GM12878 (cell line): ENCODE results near the gene FGD4. TPM values are rescaled to one million over a fixed set of nuclear protein-coding genes. Genes with fewer than 3 reads are reported as not detected.

Experiments
- ATAC-seq: fragments of 200-7000 bp; cut with Tn5 transposase; 3 replicates; pipeline ENCODE4 v1.9.1; 2020; ENCODE audit warnings: mild to moderate bottlenecking, moderate library complexity
- BruUV-seq: library from RNA; stranded (reverse); fragments of 400-500 nt; replicated peaks from 2 replicates; lab custom pipeline; 2021; lab: Mats Ljungman, UMichigan
- CTCF ChIA-PET: fragments of 300-600 bp; sonication (Branson Sonifier 250); formaldehyde crosslinking; extraction: SDS; loops from one replicate; lab custom pipeline; 2021; ENCODE audit warnings: inconsistent platforms; lab: Yijun Ruan, JAX
- POLR2A ChIA-PET: fragments of 350-600 bp; formaldehyde crosslinking; extraction: SDS; loops from one replicate; lab custom pipeline; 2021; ENCODE audit warnings: inconsistent platforms; lab: Charles Lee
- RAD21 ChIA-PET: fragments of 300-600 bp; sonication (Branson Sonifier 250); formaldehyde crosslinking; loops from one replicate; lab custom pipeline; 2023; ENCODE audit warnings: antibody characterized with exemption; ENCODE audit not compliant: unreplicated experiment; lab: Charles Lee
- SMC1A ChIA-PET: fragments of 300-600 bp; sonication (Branson Sonifier 250); formaldehyde crosslinking; loops from one replicate; lab custom pipeline; 2023; ENCODE audit not compliant: unreplicated experiment, uncharacterized antibody; lab: Charles Lee
- DNase-seq: peaks from one replicate; pipeline ENCODE4 v3.0.0-alpha.2; 2011; ENCODE audit warnings: low read depth, low spot score
- FAIRE-seq: peaks from 3 replicates; lab custom pipeline; 2011; peaks lifted over from hg19 to GRCh38; lab: Jason Lieb, UNC
- H2AFZ ChIP-seq: 2 replicates; pipeline ENCODE4 v1.6.0; 2011; ENCODE audit warnings: low read depth, low read length, control low read depth; ENCODE audit not compliant: control insufficient read depth
- H3K27ac ChIP-seq: 2 replicates; pipeline ENCODE4 v1.5.1; 2011; ENCODE audit warnings: control low read depth; ENCODE audit not compliant: control insufficient read depth, insufficient read depth
- H3K27me3 ChIP-seq, 2 experiments: replicated peaks in 1 of 2; 2 replicates each; pipeline versions ENCODE4 v1.6.0 to v1.6.1; 2011; ENCODE audit warnings: low read length in 1 of 2; ENCODE audit not compliant: control insufficient read depth in 2 of 2, insufficient read depth in 2 of 2
- H3K36me3 ChIP-seq, 2 experiments: 2 replicates each; pipeline ENCODE4 v1.5.1; 2011; ENCODE audit warnings: low read length in 1 of 2; ENCODE audit not compliant: control insufficient read depth in 2 of 2, insufficient read depth in 2 of 2
- H3K4me1 ChIP-seq: 2 replicates; pipeline ENCODE4 v1.6.1; 2011; ENCODE audit warnings: mild to moderate bottlenecking, low read length, moderate library complexity, mixed read lengths; ENCODE audit not compliant: control insufficient read depth, insufficient read depth
- H3K4me2 ChIP-seq: 2 replicates; pipeline ENCODE4 v1.6.0; 2011; ENCODE audit warnings: control low read depth; ENCODE audit not compliant: control insufficient read depth, insufficient read depth
- H3K4me3 ChIP-seq: fragments of 200-600 bp; sonication (generic); 2 replicates; pipeline ENCODE4 v1.5.1; 2016
- H3K79me2 ChIP-seq: 2 replicates; pipeline ENCODE4 v1.6.0; 2011; ENCODE audit warnings: low read length; ENCODE audit not compliant: control insufficient read depth, insufficient read depth
- H3K9ac ChIP-seq: 2 replicates; pipeline ENCODE4 v1.8.0; 2011; ENCODE audit warnings: low read length, control low read depth, mixed read lengths; ENCODE audit not compliant: control insufficient read depth, insufficient read depth
- H3K9me3 ChIP-seq: replicated peaks from 3 replicates; pipeline ENCODE4 v1.5.1; 2011; ENCODE audit warnings: mild to moderate bottlenecking, low read length; ENCODE audit not compliant: control insufficient read depth, insufficient read depth
- H4K20me1 ChIP-seq: 2 replicates; pipeline ENCODE4 v1.6.0; 2011; ENCODE audit not compliant: control insufficient read depth, insufficient read depth
- BCL3 ChIP-seq: IDR thresholded peaks from 2 replicates; pipeline ENCODE4 v1.6.1; 2011; ENCODE audit warnings: borderline replicate concordance, low read depth, mild to moderate bottlenecking, moderate library complexity, low read length; ENCODE audit not compliant: insufficient read depth, poor library complexity, severe bottlenecking
- FOXM1 ChIP-seq: IDR thresholded peaks from 2 replicates; pipeline ENCODE4 v1.6.1; 2012; ENCODE audit warnings: low read depth, mild to moderate bottlenecking, inconsistent platforms, low read length, moderate library complexity
- GABPA ChIP-seq: IDR thresholded peaks from 2 replicates; pipeline ENCODE4 v1.6.1; 2014; ENCODE audit warnings: antibody characterized with exemption, low read depth, mild to moderate bottlenecking, inconsistent platforms
- IKZF1 ChIP-seq: fragments of 450-650 bp; conservative IDR thresholded peaks from 2 replicates; pipeline ENCODE4 v1.6.1; 2017; ENCODE audit warnings: antibody characterized with exemption, mild to moderate bottlenecking
- MYB ChIP-seq: fragments of 150-350 bp; IDR thresholded peaks from 2 replicates; pipeline ENCODE4 v1.6.1; 2014; ENCODE audit warnings: mild to moderate bottlenecking, low read depth, low read length, borderline replicate concordance
- PRDM15 ChIP-seq: fragments of 450-650 bp; formaldehyde crosslinking; IDR thresholded peaks from 2 replicates; pipeline ENCODE4 v1.4.0; 2020; ENCODE audit warnings: mild to moderate bottlenecking, moderate library complexity
- USF2 ChIP-seq: IDR thresholded peaks from 2 replicates; pipeline ENCODE4 v1.6.1; 2011; ENCODE audit warnings: low read depth, low read length, improper control_type of control experiment, borderline replicate concordance
- ZNF274 ChIP-seq: IDR thresholded peaks from one replicate; pipeline ENCODE4 v1.8.0; 2011; ENCODE audit not compliant: insufficient read length, insufficient read depth
- ZNF384 ChIP-seq: IDR thresholded peaks from 2 replicates; pipeline ENCODE4 v1.6.1; 2012; ENCODE audit warnings: low read depth, mild to moderate bottlenecking, low read length, improper control_type of control experiment, borderline replicate concordance
- WGBS: methylation state at CpG from one replicate; pipeline ENCODE4 v1.1.6; 2016; ENCODE audit warnings: low lambda C conversion rate; ENCODE audit not compliant: insufficient replicate concordance, insufficient coverage; ENCODE audit errors: missing lambda C conversion rate; 5-methylcytosine and 5-hydroxymethylcytosine counted together
- in situ Hi-C: fragments of 300-500 bp; cut with MboI; formaldehyde crosslinking; loops from 9 replicates; pipeline ENCODE4 v1.14.3; 2018; ENCODE audit warnings: mixed read lengths
- intact Hi-C: fragments of 100-400 bp; cut with micrococcal nuclease; formaldehyde crosslinking; loops from one replicate; pipeline ENCODE4 v1.14.2; 2022; ENCODE audit not compliant: unreplicated experiment
- polyA plus RNA-seq, 11 experiments: library from polyadenylated mRNA; depleted of rRNA in 4 of 11; unstranded in 6 of 11; stranded (reverse) in 5 of 11; fragments of >200 nt; fragmentation: Nextera tagmentation in 4 of 11; fragmentation: Illumina TruSeq in 1 of 11; extraction: Ambion mirVana in 4 of 11; extraction: Trizol in 1 of 11; gene quantifications; 1 replicate in 1 of 11; 2 replicates in 10 of 11; pipeline versions ENCODE4 v1.2.1 to v1.2.3, GENCODE V29; 2011 to 2016; ENCODE audit warnings: inconsistent platforms in 2 of 11, missing spikeins in 2 of 11, low read depth in 1 of 11
- total RNA-seq, 4 experiments: library from RNA; depleted of rRNA in 3 of 4; stranded (reverse); fragments of >200 nt in 3 of 4; fragmentation: Illumina TruSeq in 1 of 4; extraction: Trizol in 1 of 4; gene quantifications; 2 replicates each; pipeline versions ENCODE4 v1.2.1 to v1.2.3, GENCODE V29; 2013 to 2021

The FGD4 gene
- total and polyA plus RNA-seq, 10 of the 15 experiments (the other 5 are each of a cell fraction or from before 2014, with no cell fraction given): 0.01 to 0.18 (median 0.08) TPM; not detected in 3

GRCh38 chr12:32454075-32454474, 54.7 kb downstream of the FGD4 start (continued):
- TF ChIP-seq PRDM15 (CRISPR knock-in tag) (no peak), MYB (no peak)
- TF ChIP-seq, all 136 proteins: peak for 0

GRCh38 chr12:32454866-32455265, 55.5 kb downstream of the FGD4 start:
- in situ Hi-C loops: loop anchor here (5.0 to 10.0 kb wide), 3 partner anchors 217 to 1560 kb away; no protein-coding TSS in a partner anchor
- Histone ChIP-seq H3K4me3 (no peak overlapping the region), H3K9me3 (no peaks in the 10 kb centered on the region), H3K4me1 (no peaks in the 10 kb centered on the region; the same call in 1 of the 2 replicates), H3K27ac (no peak overlapping the region), H2AFZ (no peak overlapping the region), H3K9ac (no peak overlapping the region), H3K27me3 (no peaks in the 10 kb centered on the region), H3K4me2 (no peak overlapping the region), H4K20me1 (no peaks in the 10 kb centered on the region), H3K79me2 (no peaks in the 10 kb centered on the region), H3K36me3 (no peaks in the 10 kb centered on the region)
- TF ChIP-seq FOXM1 (no peak), GABPA (no peak), IKZF1 (no peak), BCL3 (no peak), ZNF384 (no peak), ZNF274 (no peak), USF2 (no peak)
- FAIRE-seq (no peak), DNase-seq (no peak), ATAC-seq (no peak)
- BruUV-seq: no TSS peak
- ChIA-PET SMC1A (interaction anchor here (0.6 to 10.2 kb wide), 12 partner anchors 12 to 1565 kb away, joined by 3 to 108 read pairs (median 4); partner anchors contain the start of gene YARS2), CTCF (interaction anchor here (0.6 to 8.0 kb wide), 11 partner anchors 12 to 1339 kb away, joined by 3 to 106 read pairs (median 14); partner anchors contain the start of gene YARS2), POLR2A (no interaction called here), RAD21 (interaction anchor here (1.0 to 4.7 kb wide), 10 partner anchors 89 to 1183 kb away, joined by 3 to 73 read pairs (median 8); partner anchors contain the start of gene YARS2)
- intact Hi-C loops: loop anchor here (1.0 to 5.0 kb wide), 5 partner anchors 202 to 1567 kb away; partner anchors contain the start of genes ALG10 and YARS2
- 0% methylated on average over 1 of the region's 1 CpG for WGBS
